Neuronal stem cell (in vitro differentiated cells): ENCODE results near the gene PSMG4.
A peak's percentile ranks its signal among the peaks of the same experiment; 100 is the strongest.

Experiments used
- DNase-seq: peaks from one replicate; pipeline ENCODE4 v3.0.0-alpha.2; 2013; ENCODE audit warnings: low spot score
- H2AFZ ChIP-seq: one replicate; pipeline ENCODE4 v1.6.1; 2013; ENCODE audit warnings: mild to moderate bottlenecking, low read length, inconsistent platforms
- H2AK5ac ChIP-seq: 2 replicates; pipeline ENCODE4 v1.6.1; 2013; ENCODE audit warnings: low read depth, mild to moderate bottlenecking, inconsistent platforms, low read length, moderate library complexity, mixed read lengths
- H2BK120ac ChIP-seq: 2 replicates; pipeline ENCODE4 v1.6.1; 2013; ENCODE audit warnings: low read depth, mild to moderate bottlenecking, inconsistent platforms, low read length, moderate library complexity, mixed read lengths
- H2BK12ac ChIP-seq: one replicate; pipeline ENCODE4 v1.6.1; 2013; ENCODE audit warnings: low read length, inconsistent platforms
- H2BK15ac ChIP-seq: 2 replicates; pipeline ENCODE4 v1.6.1; 2013; ENCODE audit warnings: mild to moderate bottlenecking, low read length, inconsistent platforms, mixed read lengths
- H2BK5ac ChIP-seq: one replicate; pipeline ENCODE4 v1.6.1; 2013; ENCODE audit warnings: inconsistent platforms, mild to moderate bottlenecking, low read length, moderate library complexity
- H3K14ac ChIP-seq: one replicate; pipeline ENCODE4 v1.6.1; 2013; ENCODE audit warnings: low read length, inconsistent platforms
- H3K18ac ChIP-seq: 2 replicates; pipeline ENCODE4 v1.6.1; 2013; ENCODE audit warnings: low read length, inconsistent platforms
- H3K23ac ChIP-seq: 2 replicates; pipeline ENCODE4 v1.6.1; 2013; ENCODE audit warnings: low read depth, mild to moderate bottlenecking, mixed read lengths, low read length, inconsistent platforms; ENCODE audit not compliant: poor library complexity
- H3K27ac ChIP-seq: replicated peaks from 3 replicates; pipeline ENCODE4 v1.5.1; 2013; ENCODE audit warnings: low read length, inconsistent platforms
- H3K27me3 ChIP-seq, 3 experiments: 2 replicates each; pipeline ENCODE4 v1.6.1; 2013; ENCODE audit warnings: low read length in 3 of 3, mild to moderate bottlenecking in 2 of 3, inconsistent platforms in 1 of 3, low read depth in 1 of 3, mixed read lengths in 1 of 3, moderate library complexity in 1 of 3; ENCODE audit not compliant: control insufficient read depth in 3 of 3, insufficient read depth in 3 of 3
- H3K36me3 ChIP-seq, 2 donors: replicated peaks in 1 of 2; 2 replicates each; pipeline ENCODE4 v1.6.1; 2013; ENCODE audit warnings: low read length in 2 of 2; ENCODE audit not compliant: control insufficient read depth in 2 of 2, insufficient read depth in 2 of 2
- H3K4ac ChIP-seq: 2 replicates; pipeline ENCODE4 v1.6.1; 2013; ENCODE audit warnings: inconsistent platforms, mild to moderate bottlenecking, low read length, moderate library complexity
- H3K4me1 ChIP-seq, 2 donors: 1 replicate in 1 of 2; 2 replicates in 1 of 2; pipeline ENCODE4 v1.6.1; 2013; ENCODE audit warnings: low read length in 2 of 2, low read depth in 1 of 2; ENCODE audit not compliant: control insufficient read depth in 2 of 2, insufficient read depth in 1 of 2
- H3K4me2 ChIP-seq: one replicate; pipeline ENCODE4 v1.6.1; 2013; ENCODE audit warnings: mild to moderate bottlenecking, low read length, inconsistent platforms; ENCODE audit not compliant: insufficient read depth, poor library complexity, severe bottlenecking
- H3K4me3 ChIP-seq, 2 donors: 2 replicates each; pipeline ENCODE4 v1.5.1; 2013; ENCODE audit warnings: low read length in 2 of 2, mild to moderate bottlenecking in 2 of 2, inconsistent platforms in 1 of 2, moderate library complexity in 1 of 2
- H3K79me1 ChIP-seq: one replicate; pipeline ENCODE4 v1.6.1; 2013; ENCODE audit warnings: low read depth, mild to moderate bottlenecking, inconsistent platforms, low read length, moderate library complexity
- H3K9ac ChIP-seq: one replicate; pipeline ENCODE4 v1.6.1; 2013; ENCODE audit warnings: mild to moderate bottlenecking, low read depth, low read length, inconsistent platforms; ENCODE audit not compliant: poor library complexity
- H3K9me3 ChIP-seq, 2 donors: replicated peaks in 1 of 2; 2 replicates each; pipeline versions ENCODE3 to v1.6.1; 2013; ENCODE audit warnings: low read length in 2 of 2, mild to moderate bottlenecking in 2 of 2, inconsistent platforms in 1 of 2, low read depth in 1 of 2, mixed read lengths in 1 of 2, moderate library complexity in 1 of 2; ENCODE audit not compliant: control insufficient read depth in 2 of 2, insufficient read depth in 1 of 2
- H4K8ac ChIP-seq: one replicate; pipeline ENCODE4 v1.6.1; 2013; ENCODE audit warnings: low read depth, mild to moderate bottlenecking, inconsistent platforms, low read length, moderate library complexity
- H4K91ac ChIP-seq: one replicate; pipeline ENCODE4 v1.6.1; 2013; ENCODE audit warnings: low read length, low read depth, mild to moderate bottlenecking, inconsistent platforms; ENCODE audit not compliant: poor library complexity
- WGBS, 2 donors: extraction: QIAGEN DNeasy Blood & Tissue Kit; methylation state at CpG; one replicate each; pipeline ENCODE4 v1.1.7; 2013; ENCODE audit warnings: missing lambda C conversion rate in 2 of 2, mixed read lengths in 1 of 2; ENCODE audit not compliant: insufficient read length in 2 of 2, insufficient replicate concordance in 1 of 2; ENCODE audit errors: extremely low coverage in 2 of 2; 5-methylcytosine and 5-hydroxymethylcytosine counted together

Gene PSMG4

DNA sequence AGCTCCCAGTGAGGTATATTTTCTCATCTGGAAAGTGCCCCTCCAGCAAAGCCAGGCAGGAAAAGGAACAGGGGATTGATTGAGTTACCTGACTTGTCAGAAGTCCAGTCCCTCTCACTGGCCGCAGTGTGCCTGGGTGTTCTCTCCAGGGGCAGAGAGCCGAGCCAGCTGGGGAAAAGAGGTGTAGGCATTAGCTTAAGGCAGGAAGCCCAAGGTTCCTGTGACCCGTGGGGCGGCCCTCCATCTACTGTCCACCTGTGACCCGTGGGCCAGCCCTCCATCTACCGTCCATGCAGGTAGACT, 2.7 kb downstream of the PSMG4 start:
- no peak overlapping the region for H3K18ac ChIP-seq
- no peak overlapping the region for H3K27ac ChIP-seq
- H2BK15ac ChIP-seq = no peak overlapping the region
- no peak overlapping the region for H3K23ac ChIP-seq
- no peak overlapping the region for H3K4me2 ChIP-seq
- DNase-seq = no peak
- no peak overlapping the region for H2AK5ac ChIP-seq
- no peak overlapping the region for H3K4me3 ChIP-seq
- H3K9me3 ChIP-seq = no peaks in the 10 kb centered on the region
- no peak overlapping the region for H2BK5ac ChIP-seq
- peaks cover 0 to 10% of the 10 kb centered on the region in 2 donors for H3K4me1 ChIP-seq
- no peak overlapping the region for H3K9ac ChIP-seq
- WGBS, 2 donors = no CpG with 5 or more reads among the region's 6 CpGs
- no peak overlapping the region for H2BK12ac ChIP-seq
- H2BK120ac ChIP-seq = no peak overlapping the region
- H4K8ac ChIP-seq = no peak overlapping the region
- H4K91ac ChIP-seq = no peak overlapping the region
- no peak overlapping the region for H3K14ac ChIP-seq
- H3K79me1 ChIP-seq = peaks cover 18% of the 10 kb centered on the region
- H3K4ac ChIP-seq = no peak overlapping the region
- peaks cover 16 to 58% of the 10 kb centered on the region in 2 donors for H3K36me3 ChIP-seq
- no peak overlapping the region for H2AFZ ChIP-seq
- peaks cover 0 to 3% (median 0%) of the 10 kb centered on the region in 3 experiments for H3K27me3 ChIP-seq

DNA sequence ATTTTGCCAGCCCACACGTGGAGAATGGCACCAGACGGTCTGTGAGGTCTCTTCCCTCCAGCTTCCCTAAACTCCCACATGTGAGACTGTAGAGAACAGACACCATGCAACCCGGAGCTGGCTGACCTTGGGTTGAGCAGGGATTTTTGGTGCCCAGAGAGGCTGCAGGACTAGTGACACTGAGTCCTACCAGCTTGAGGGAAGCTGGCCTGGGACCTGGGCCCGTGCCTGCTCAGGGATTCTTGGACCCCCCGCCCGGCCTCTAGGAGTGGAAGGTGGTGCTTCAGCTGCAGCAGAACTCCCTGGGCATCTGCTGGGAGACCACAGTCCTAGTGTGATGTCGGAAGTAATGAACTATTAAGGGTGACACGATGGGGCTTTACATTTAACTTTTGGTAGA, 3.2 kb downstream of the PSMG4 start:
- no peak overlapping the region for H3K23ac ChIP-seq
- H2BK120ac ChIP-seq = no peak overlapping the region
- no peak overlapping the region for H3K4me2 ChIP-seq
- peaks cover 16 to 60% of the 10 kb centered on the region in 2 donors for H3K36me3 ChIP-seq
- no peak overlapping the region for H2BK12ac ChIP-seq
- peaks cover 0 to 3% (median 0%) of the 10 kb centered on the region in 3 experiments for H3K27me3 ChIP-seq
- H2BK15ac ChIP-seq = no peak overlapping the region
- WGBS, 2 donors = no CpG with 5 or more reads among the region's 8 CpGs
- H4K91ac ChIP-seq = no peak overlapping the region
- H2AFZ ChIP-seq = no peak overlapping the region
- H3K4ac ChIP-seq = no peak overlapping the region
- H3K9ac ChIP-seq = peak overlapping the region; percentile 63
- H3K9me3 ChIP-seq = no peaks in the 10 kb centered on the region
- no peak overlapping the region for H3K18ac ChIP-seq
- H3K27ac ChIP-seq = no peak overlapping the region
- peaks cover 18% of the 10 kb centered on the region for H3K79me1 ChIP-seq
- no peak overlapping the region for H2AK5ac ChIP-seq
- no peak overlapping the region for H4K8ac ChIP-seq
- H3K14ac ChIP-seq = no peak overlapping the region
- H3K4me3 ChIP-seq = no peak overlapping the region
- H3K4me1 ChIP-seq = peaks cover 0 to 10% of the 10 kb centered on the region in 2 donors
- no peak overlapping the region for H2BK5ac ChIP-seq
- no peak for DNase-seq

DNA sequence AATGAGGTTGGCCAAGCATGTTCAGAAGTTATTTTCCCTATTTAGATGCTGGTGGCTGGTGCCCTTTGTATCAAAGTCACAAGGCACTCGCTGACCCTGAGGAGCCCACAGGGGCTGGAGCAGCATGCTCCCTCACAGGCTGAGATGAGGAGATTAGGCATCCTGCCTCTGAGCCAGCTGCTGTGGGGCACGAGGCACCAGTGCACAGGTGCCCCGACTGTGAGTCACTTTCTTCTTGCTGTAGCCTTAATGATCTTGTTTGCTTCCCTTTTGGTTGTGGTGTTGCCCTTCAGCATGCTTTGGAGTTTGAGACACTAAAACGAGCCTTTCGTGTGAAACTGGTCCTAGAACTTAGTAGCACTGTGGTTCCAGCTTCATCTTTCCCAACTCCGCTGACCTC, 4.3 kb downstream of the PSMG4 start:
- no peak overlapping the region for H2BK12ac ChIP-seq
- no peak overlapping the region for H3K27ac ChIP-seq
- no peak overlapping the region for H3K4ac ChIP-seq
- H2AFZ ChIP-seq = no peak overlapping the region
- no peak overlapping the region for H3K23ac ChIP-seq
- peaks cover 20 to 71% of the 10 kb centered on the region in 2 donors for H3K36me3 ChIP-seq
- no peaks in the 10 kb centered on the region for H3K9me3 ChIP-seq
- no peak overlapping the region for H2BK5ac ChIP-seq
- no peak overlapping the region for H2BK15ac ChIP-seq
- no peak for DNase-seq
- H3K4me3 ChIP-seq = no peak overlapping the region
- no peak overlapping the region for H4K91ac ChIP-seq
- H3K4me2 ChIP-seq = no peak overlapping the region
- H4K8ac ChIP-seq = no peak overlapping the region
- H2BK120ac ChIP-seq = no peak overlapping the region
- no peak overlapping the region for H3K14ac ChIP-seq
- peaks cover 18% of the 10 kb centered on the region for H3K79me1 ChIP-seq
- H3K4me1 ChIP-seq = peaks cover 0 to 10% of the 10 kb centered on the region in 2 donors
- peak overlapping the region; percentile 50 for H3K9ac ChIP-seq
- no peak overlapping the region for H3K18ac ChIP-seq
- no CpG with 5 or more reads among the region's 6 CpGs for WGBS, 2 donors
- H2AK5ac ChIP-seq = no peak overlapping the region
- H3K27me3 ChIP-seq = no peaks in the 10 kb centered on the region

DNA sequence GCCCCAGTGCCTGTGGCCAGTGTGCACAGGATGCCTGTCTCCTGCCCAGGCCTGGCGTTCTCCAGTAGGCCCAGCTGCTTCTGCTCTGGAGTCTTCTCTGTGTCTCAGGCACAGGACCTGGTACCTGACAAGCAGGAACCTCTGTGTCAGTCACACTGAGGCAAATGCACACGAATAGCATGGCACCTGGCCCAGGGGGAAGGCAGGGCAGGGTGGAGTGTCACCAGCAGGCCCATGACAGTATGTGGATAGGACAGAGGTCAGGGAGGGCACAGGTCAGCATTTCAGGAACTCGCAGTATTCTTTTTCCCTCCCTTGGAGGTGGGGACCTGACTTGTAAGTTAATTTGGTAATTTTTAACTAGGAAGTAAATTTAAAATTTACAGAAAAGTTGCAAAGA, 5.6 kb downstream of the PSMG4 start:
- WGBS, 2 donors = no CpG with 5 or more reads among the region's 3 CpGs

More for the DNA sequence above, 5.6 kb downstream of the PSMG4 start:
- Histone ChIP-seq H2AFZ (no peak overlapping the region), H2BK5ac (no peak overlapping the region), H2AK5ac (no peak overlapping the region), H3K9me3 (no peaks in the 10 kb centered on the region), H4K91ac (no peak overlapping the region), H3K27ac (no peak overlapping the region), H3K23ac (no peak overlapping the region), H3K4me1 (peaks cover 0 to 7% of the 10 kb centered on the region in 2 donors), H3K79me1 (peaks cover 16% of the 10 kb centered on the region), H3K27me3 (no peaks in the 10 kb centered on the region), H3K36me3 (peaks cover 20 to 82% of the 10 kb centered on the region in 2 donors), H2BK120ac (no peak overlapping the region), H3K14ac (no peak overlapping the region), H3K18ac (no peak overlapping the region), H3K9ac (peak overlapping the region; percentile 47), H3K4me3 (no peak overlapping the region), H3K4ac (no peak overlapping the region), H3K4me2 (no peak overlapping the region), H2BK15ac (no peak overlapping the region), H4K8ac (no peak overlapping the region), H2BK12ac (no peak overlapping the region)
- no peak for DNase-seq
